Lung (tissue), 12 donors: ENCODE data around the gene CBLB. TPM values are rescaled to one million over a fixed set of nuclear protein-coding genes. Genes with fewer than 3 reads are reported as not detected.
A peak's percentile ranks its signal among the peaks of the same experiment; 100 is the strongest.

Source experiments
- ATAC-seq: fragments of 200-7000 bp; cut with Tn5 transposase; one replicate; pipeline ENCODE4 v1.9.1; 2020; ENCODE audit warnings: moderate number of reproducible peaks; ENCODE audit not compliant: insufficient read depth, low FRiP score
- DNase-seq, 3 donors: peaks; one replicate each; pipeline ENCODE4 v3.0.0-alpha.2; 2013 to 2017
- H3K27ac ChIP-seq, 2 donors: one replicate each; pipeline ENCODE4 v1.5.1; 2013; ENCODE audit warnings: mild to moderate bottlenecking in 2 of 2, moderate library complexity in 2 of 2, control low read depth in 1 of 2, inconsistent platforms in 1 of 2, low read depth in 1 of 2, low read length in 1 of 2
- H3K27me3 ChIP-seq, 3 donors: one replicate each; pipeline ENCODE4 v1.5.1; 2013; ENCODE audit warnings: low read length in 2 of 3; ENCODE audit not compliant: control insufficient read depth in 3 of 3, insufficient read depth in 3 of 3
- H3K36me3 ChIP-seq, 4 donors: one replicate each; pipeline ENCODE4 v1.5.1; 2013; ENCODE audit warnings: low read length in 4 of 4, mild to moderate bottlenecking in 1 of 4, moderate library complexity in 1 of 4; ENCODE audit not compliant: control insufficient read depth in 4 of 4, insufficient read depth in 4 of 4
- H3K4me1 ChIP-seq, 5 donors: one replicate each; pipeline ENCODE4 v1.5.1; 2013; ENCODE audit warnings: low read length in 5 of 5, mild to moderate bottlenecking in 2 of 5, moderate library complexity in 1 of 5; ENCODE audit not compliant: control insufficient read depth in 5 of 5, insufficient read depth in 5 of 5
- H3K4me3 ChIP-seq: one replicate; pipeline ENCODE4 v1.5.1; 2013; ENCODE audit warnings: mild to moderate bottlenecking, control low read depth, moderate library complexity
- H3K9ac ChIP-seq, 2 donors: one replicate each; pipeline ENCODE4 v1.5.1; 2013; ENCODE audit warnings: low read length in 2 of 2, control low read depth in 1 of 2; ENCODE audit not compliant: insufficient read depth in 1 of 2
- H3K9me3 ChIP-seq, 4 donors: one replicate each; pipeline ENCODE4 v1.5.1; 2013; ENCODE audit warnings: low read length in 3 of 4, mild to moderate bottlenecking in 1 of 4, moderate library complexity in 1 of 4; ENCODE audit not compliant: control insufficient read depth in 4 of 4, insufficient read depth in 3 of 4
- CTCF ChIP-seq: IDR thresholded peaks from 2 replicates; pipeline ENCODE4 v1.5.1; 2012; ENCODE audit warnings: mild to moderate bottlenecking; ENCODE audit errors: control extremely low read depth, extremely low read depth
- WGBS, 2 donors: extraction: QIAGEN DNeasy Blood & Tissue Kit; methylation state at CpG; one replicate each; pipeline ENCODE4 v1.1.7; 2013; 5-methylcytosine and 5-hydroxymethylcytosine counted together
- polyA plus RNA-seq, 2 donors: library from polyadenylated mRNA; stranded (reverse); fragments of 200-250 nt; gene quantifications; one replicate each; pipeline ENCODE4 v1.2.1, GENCODE V29; 2013
- total RNA-seq, 2 donors: library from RNA; depleted of rRNA in 1 of 2; stranded (reverse); fragments of >200 nt in 1 of 2; gene quantifications; one replicate each; pipeline ENCODE4 v1.2.1, GENCODE V29; 2014 to 2021
- donor health status: control.
- donor health status: control.
- donor health status: Bipolar disorder and iron deficiency.
- donor health status: healthy.
- donor health status: DM: yes; HTN: yes; CAD: no.

The CBLB gene
- total and polyA plus RNA-seq, 4 donors = 7.2 to 124 (median 24.6) TPM

DNA sequence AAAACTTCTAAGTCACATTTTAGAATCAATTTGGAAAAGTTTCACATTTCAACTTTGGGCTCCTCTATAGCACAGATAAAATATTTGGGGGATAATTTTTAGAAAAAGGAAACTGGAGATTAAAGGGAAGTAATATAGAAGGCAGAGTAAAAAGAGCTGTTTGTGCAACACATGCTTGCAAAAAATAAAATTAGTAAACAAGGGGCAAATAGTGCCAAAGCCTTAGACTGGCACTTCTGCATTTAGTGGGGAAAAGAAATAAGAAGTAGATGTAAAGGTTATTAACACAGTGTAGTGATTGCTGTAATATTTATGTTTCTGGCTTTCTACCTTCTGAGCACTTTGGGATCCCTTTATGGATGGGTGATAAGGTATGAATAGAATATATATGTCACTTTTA is 246.6 kb downstream of the CBLB start:
- no peak overlapping the region for H3K4me3 ChIP-seq
- DNase-seq (no peak), ATAC-seq (no peak)
- no peaks in the 10 kb centered on the region for H3K36me3 ChIP-seq
- no peak overlapping the region for H3K27ac ChIP-seq
- H3K4me1 ChIP-seq = no peaks in the 10 kb centered on the region
- TF ChIP-seq CTCF = no peak
- H3K9ac ChIP-seq = no peak overlapping the region
- H3K27me3 ChIP-seq = no peaks in the 10 kb centered on the region
- H3K9me3 ChIP-seq = no peaks in the 10 kb centered on the region

- no peaks in the 10 kb centered on the region for H3K4me1 ChIP-seq
- no peaks in the 10 kb centered on the region for H3K27me3 ChIP-seq
- H3K9me3 ChIP-seq = no peaks in the 10 kb centered on the region
- ATAC-seq (no peak), DNase-seq (no peak)
- H3K4me3 ChIP-seq = no peak overlapping the region
- no peak for TF ChIP-seq CTCF
- H3K9ac ChIP-seq = no peak overlapping the region
- 87 to 90% methylated on average over 2 of the region's 2 CpGs for WGBS, 2 donors
- H3K36me3 ChIP-seq = no peaks in the 10 kb centered on the region
- H3K27ac ChIP-seq = no peak overlapping the region
Observed at GRCh38 chr3:105620236-105620635, 248.6 kb downstream of the CBLB start.

GRCh38 chr3:105619651-105620050 is 249.2 kb downstream of the CBLB start:
- Histone ChIP-seq H3K4me1 (no peaks in the 10 kb centered on the region), H3K27me3 (no peaks in the 10 kb centered on the region), H3K9me3 (no peaks in the 10 kb centered on the region), H3K4me3 (no peak overlapping the region), H3K36me3 (no peaks in the 10 kb centered on the region), H3K9ac (no peak overlapping the region), H3K27ac (no peak overlapping the region)
- no peak for TF ChIP-seq CTCF
- ATAC-seq = no peak
- 89 to 93% methylated on average over 2 of the region's 2 CpGs for WGBS, 2 donors
- no peak for DNase-seq

- H3K4me3 ChIP-seq = no peak overlapping the region
- DNase-seq = peak; percentile 19 to 31 (median 21)
- H3K9ac ChIP-seq = no peak overlapping the region
- H3K9me3 ChIP-seq = no peaks in the 10 kb centered on the region
- H3K4me1 ChIP-seq = no peaks in the 10 kb centered on the region
- H3K36me3 ChIP-seq = no peaks in the 10 kb centered on the region
- H3K27ac ChIP-seq = no peak overlapping the region
- ATAC-seq = no peak
- 81 to 82% methylated on average over 5 of the region's 5 CpGs for whole genome bisulfite sequencing, 2 donors
- TF ChIP-seq CTCF = no peak
- no peaks in the 10 kb centered on the region for H3K27me3 ChIP-seq
Observed at GRCh38 chr3:105618556-105618955, 250.3 kb downstream of the CBLB start.
